Measurements from ENCODE around the gene UBE4B. TPM values are rescaled to one million over a fixed set of nuclear protein-coding genes. Genes with fewer than 3 reads are reported as not detected.

Gene UBE4B
- total and polyA plus RNA-seq, 2 of the 13 experiments (the other 11 are each of a cell fraction or from before 2014, with no cell fraction given), result 15.2 to 24.8 TPM

DNA sequence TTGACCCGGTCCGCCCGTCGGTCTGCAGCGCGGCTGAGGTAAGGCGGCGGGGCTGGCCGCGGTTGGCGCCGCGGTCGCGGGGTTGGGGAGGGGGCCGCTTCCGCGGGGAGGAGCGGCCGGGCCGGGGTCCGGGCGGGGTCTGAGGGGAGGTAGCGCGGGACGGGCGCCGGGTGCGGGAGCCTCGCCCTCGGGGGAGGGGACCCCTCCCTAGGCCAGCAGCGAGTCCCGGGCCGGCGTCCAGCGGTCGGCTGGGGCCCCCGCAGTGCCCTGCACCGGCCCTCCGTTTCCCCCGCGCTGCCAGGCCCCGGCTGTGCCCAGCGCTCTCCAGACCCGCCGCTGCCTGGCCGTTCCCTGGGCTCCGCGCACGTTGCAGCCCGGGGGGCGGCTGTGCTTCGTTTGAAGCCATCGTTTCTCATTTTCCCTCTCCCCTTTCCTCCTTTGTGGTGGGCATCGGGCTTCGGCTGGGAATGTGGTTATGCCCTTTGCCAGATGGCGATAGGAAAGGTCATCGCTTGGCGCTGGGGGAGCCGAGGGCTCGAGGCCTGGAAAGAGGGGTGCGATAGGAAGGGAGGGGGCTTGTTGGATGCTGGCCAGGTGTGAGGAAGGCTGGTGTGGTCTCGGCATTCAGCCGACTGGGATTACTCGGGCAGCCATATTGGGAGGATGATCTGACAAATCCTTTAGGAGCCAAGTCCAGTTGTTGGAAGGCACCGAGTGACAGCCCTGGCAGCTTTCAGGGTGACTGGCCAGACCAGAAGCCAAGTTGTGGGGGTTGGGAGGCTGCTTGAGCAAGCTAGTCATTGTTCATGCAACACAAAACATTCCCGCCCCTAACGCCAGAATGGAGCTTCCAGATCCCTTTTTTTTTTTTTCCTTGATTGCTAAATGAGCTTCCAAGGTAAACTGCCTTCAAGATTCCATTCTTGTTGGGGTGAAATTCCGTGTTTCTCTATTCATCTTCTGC lies 178.4 kb downstream of the UBE4B start (continued):
- TF ChIP-seq, protein P1, sequence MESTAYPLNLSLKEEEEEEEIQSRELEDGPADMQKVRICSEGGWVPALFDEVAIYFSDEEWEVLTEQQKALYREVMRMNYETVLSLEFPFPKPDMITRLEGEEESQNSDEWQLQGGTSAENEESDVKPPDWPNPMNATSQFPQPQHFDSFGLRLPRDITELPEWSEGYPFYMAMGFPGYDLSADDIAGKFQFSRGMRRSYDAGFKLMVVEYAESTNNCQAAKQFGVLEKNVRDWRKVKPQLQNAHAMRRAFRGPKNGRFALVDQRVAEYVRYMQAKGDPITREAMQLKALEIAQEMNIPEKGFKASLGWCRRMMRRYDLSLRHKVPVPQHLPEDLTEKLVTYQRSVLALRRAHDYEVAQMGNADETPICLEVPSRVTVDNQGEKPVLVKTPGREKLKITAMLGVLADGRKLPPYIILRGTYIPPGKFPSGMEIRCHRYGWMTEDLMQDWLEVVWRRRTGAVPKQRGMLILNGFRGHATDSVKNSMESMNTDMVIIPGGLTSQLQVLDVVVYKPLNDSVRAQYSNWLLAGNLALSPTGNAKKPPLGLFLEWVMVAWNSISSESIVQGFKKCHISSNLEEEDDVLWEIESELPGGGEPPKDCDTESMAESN (CRISPR knock-in tag; conservative IDR thresholded peaks at IDR 0.05), result no peak
- TF ChIP-seq KDM1A (CRISPR knock-in tag; IDR thresholded peaks at IDR 0.05), result no peak
- TF ChIP-seq, protein P2, sequence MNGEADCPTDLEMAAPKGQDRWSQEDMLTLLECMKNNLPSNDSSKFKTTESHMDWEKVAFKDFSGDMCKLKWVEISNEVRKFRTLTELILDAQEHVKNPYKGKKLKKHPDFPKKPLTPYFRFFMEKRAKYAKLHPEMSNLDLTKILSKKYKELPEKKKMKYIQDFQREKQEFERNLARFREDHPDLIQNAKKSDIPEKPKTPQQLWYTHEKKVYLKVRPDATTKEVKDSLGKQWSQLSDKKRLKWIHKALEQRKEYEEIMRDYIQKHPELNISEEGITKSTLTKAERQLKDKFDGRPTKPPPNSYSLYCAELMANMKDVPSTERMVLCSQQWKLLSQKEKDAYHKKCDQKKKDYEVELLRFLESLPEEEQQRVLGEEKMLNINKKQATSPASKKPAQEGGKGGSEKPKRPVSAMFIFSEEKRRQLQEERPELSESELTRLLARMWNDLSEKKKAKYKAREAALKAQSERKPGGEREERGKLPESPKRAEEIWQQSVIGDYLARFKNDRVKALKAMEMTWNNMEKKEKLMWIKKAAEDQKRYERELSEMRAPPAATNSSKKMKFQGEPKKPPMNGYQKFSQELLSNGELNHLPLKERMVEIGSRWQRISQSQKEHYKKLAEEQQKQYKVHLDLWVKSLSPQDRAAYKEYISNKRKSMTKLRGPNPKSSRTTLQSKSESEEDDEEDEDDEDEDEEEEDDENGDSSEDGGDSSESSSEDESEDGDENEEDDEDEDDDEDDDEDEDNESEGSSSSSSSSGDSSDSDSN (CRISPR knock-in tag; IDR thresholded peaks at IDR 0.05), result peak; percentile 49; the same call in 1 of the 2 replicates
- TF ChIP-seq, protein P3, sequence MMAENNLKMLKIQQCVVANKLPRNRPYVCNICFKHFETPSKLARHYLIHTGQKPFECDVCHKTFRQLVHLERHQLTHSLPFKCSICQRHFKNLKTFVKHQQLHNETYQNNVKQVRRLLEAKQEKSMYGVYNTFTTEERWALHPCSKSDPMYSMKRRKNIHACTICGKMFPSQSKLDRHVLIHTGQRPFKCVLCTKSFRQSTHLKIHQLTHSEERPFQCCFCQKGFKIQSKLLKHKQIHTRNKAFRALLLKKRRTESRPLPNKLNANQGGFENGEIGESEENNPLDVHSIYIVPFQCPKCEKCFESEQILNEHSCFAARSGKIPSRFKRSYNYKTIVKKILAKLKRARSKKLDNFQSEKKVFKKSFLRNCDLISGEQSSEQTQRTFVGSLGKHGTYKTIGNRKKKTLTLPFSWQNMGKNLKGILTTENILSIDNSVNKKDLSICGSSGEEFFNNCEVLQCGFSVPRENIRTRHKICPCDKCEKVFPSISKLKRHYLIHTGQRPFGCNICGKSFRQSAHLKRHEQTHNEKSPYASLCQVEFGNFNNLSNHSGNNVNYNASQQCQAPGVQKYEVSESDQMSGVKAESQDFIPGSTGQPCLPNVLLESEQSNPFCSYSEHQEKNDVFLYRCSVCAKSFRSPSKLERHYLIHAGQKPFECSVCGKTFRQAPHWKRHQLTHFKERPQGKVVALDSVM (CRISPR knock-in tag; IDR thresholded peaks at IDR 0.05), result no peak
- no peak for TF ChIP-seq ETV6 (CRISPR knock-in tag; conservative IDR thresholded peaks at IDR 0.05)
- TF ChIP-seq, protein P4, sequence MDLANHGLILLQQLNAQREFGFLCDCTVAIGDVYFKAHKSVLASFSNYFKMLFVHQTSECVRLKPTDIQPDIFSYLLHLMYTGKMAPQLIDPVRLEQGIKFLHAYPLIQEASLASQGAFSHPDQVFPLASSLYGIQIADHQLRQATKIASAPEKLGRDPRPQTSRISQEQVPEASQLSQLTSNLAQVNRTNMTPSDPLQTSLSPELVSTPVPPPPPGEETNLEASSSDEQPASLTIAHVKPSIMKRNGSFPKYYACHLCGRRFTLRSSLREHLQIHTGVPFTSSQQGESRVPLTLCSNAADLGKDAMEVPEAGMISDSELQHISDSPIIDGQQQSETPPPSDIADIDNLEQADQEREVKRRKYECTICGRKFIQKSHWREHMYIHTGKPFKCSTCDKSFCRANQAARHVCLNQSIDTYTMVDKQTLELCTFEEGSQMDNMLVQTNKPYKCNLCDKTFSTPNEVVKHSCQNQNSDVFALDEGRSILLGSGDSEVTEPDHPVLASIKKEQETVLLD (CRISPR knock-in tag; IDR thresholded peaks at IDR 0.05; ENCODE audit: low read depth), result no peak
- TF ChIP-seq ZNF180 (CRISPR knock-in tag; IDR thresholded peaks at IDR 0.05; ENCODE audit: borderline replicate concordance, low read depth), result no peak
- no peak for TF ChIP-seq GTF2F1 (IDR thresholded peaks at IDR 0.05; ENCODE audit: low read length)
- TF ChIP-seq, protein P5, sequence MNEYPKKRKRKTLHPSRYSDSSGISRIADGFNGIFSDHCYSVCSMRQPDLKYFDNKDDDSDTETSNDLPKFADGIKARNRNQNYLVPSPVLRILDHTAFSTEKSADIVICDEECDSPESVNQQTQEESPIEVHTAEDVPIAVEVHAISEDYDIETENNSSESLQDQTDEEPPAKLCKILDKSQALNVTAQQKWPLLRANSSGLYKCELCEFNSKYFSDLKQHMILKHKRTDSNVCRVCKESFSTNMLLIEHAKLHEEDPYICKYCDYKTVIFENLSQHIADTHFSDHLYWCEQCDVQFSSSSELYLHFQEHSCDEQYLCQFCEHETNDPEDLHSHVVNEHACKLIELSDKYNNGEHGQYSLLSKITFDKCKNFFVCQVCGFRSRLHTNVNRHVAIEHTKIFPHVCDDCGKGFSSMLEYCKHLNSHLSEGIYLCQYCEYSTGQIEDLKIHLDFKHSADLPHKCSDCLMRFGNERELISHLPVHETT (CRISPR knock-in tag; conservative IDR thresholded peaks at IDR 0.05), result no peak
- TF ChIP-seq ZBTB20 (CRISPR knock-in tag; IDR thresholded peaks at IDR 0.05; ENCODE audit: borderline replicate concordance, low read depth), result no peak
- TF ChIP-seq, protein P6, sequence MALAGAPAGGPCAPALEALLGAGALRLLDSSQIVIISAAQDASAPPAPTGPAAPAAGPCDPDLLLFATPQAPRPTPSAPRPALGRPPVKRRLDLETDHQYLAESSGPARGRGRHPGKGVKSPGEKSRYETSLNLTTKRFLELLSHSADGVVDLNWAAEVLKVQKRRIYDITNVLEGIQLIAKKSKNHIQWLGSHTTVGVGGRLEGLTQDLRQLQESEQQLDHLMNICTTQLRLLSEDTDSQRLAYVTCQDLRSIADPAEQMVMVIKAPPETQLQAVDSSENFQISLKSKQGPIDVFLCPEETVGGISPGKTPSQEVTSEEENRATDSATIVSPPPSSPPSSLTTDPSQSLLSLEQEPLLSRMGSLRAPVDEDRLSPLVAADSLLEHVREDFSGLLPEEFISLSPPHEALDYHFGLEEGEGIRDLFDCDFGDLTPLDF (CRISPR knock-in tag; IDR thresholded peaks at IDR 0.05), result no peak
- TF ChIP-seq, protein P7, sequence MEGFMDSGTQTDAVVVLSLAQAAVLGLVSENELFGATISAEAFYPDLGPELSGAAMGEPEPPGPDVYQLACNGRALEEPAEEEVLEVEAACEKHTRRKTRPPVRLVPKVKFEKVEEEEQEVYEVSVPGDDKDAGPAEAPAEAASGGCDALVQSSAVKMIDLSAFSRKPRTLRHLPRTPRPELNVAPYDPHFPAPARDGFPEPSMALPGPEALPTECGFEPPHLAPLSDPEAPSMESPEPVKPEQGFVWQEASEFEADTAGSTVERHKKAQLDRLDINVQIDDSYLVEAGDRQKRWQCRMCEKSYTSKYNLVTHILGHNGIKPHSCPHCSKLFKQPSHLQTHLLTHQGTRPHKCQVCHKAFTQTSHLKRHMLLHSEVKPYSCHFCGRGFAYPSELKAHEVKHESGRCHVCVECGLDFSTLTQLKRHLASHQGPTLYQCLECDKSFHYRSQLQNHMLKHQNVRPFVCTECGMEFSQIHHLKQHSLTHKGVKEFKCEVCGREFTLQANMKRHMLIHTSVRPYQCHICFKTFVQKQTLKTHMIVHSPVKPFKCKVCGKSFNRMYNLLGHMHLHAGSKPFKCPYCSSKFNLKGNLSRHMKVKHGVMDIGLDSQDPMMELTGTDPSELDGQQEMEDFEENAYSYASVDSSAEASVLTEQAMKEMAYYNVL (CRISPR knock-in tag; IDR thresholded peaks at IDR 0.05; ENCODE audit: borderline replicate concordance), result no peak
- TF ChIP-seq MZF1 (CRISPR knock-in tag; IDR thresholded peaks at IDR 0.05; ENCODE audit: borderline replicate concordance), result no peak
- TF ChIP-seq FOXC1 (CRISPR knock-in tag; IDR thresholded peaks at IDR 0.05; ENCODE audit: borderline replicate concordance), result peak; percentile 39; the same call in 1 of the 2 replicates

All from HepG2 (cell line).